Ascending aorta (tissue), 2 donors: ENCODE measurements around the gene HVCN1. TPM values are rescaled to one million over a fixed set of nuclear protein-coding genes. Genes with fewer than 3 reads are reported as not detected.

Experiments
- DNase-seq, 2 donors: peaks; one replicate each; pipeline ENCODE4 v3.0.0-alpha.2; 2019; ENCODE audit warnings: low spot score in 2 of 2
- H3K27ac ChIP-seq, 2 donors: fragments of 200-600 bp; sonication (generic); one replicate each; pipeline ENCODE4 v1.5.1; 2016 to 2017; ENCODE audit warnings: mild to moderate bottlenecking in 1 of 2
- H3K27me3 ChIP-seq: fragments of 200-600 bp; sonication (generic); one replicate; pipeline ENCODE4 v1.5.1; 2017
- H3K36me3 ChIP-seq, 2 donors: fragments of 200-600 bp; sonication (generic); one replicate each; pipeline ENCODE4 v1.5.1; 2016
- H3K4me1 ChIP-seq, 2 donors: fragments of 200-600 bp; sonication (generic); one replicate each; pipeline ENCODE4 v1.5.1; 2016 to 2017; ENCODE audit warnings: mild to moderate bottlenecking in 1 of 2
- H3K4me3 ChIP-seq, 2 donors: fragments of 200-600 bp; sonication (generic); one replicate each; pipeline ENCODE4 v1.5.1; 2016 to 2017; ENCODE audit warnings: mild to moderate bottlenecking in 1 of 2
- H3K9me3 ChIP-seq, 2 donors: fragments of 200-600 bp; sonication (generic); one replicate each; pipeline ENCODE4 v1.5.1; 2016
- intact Hi-C: fragments of 100-400 bp; cut with DNase I; formaldehyde crosslinking; loops from one replicate; pipeline ENCODE4 v1.15.1; 2023
- total RNA-seq: library from RNA; depleted of rRNA; stranded (reverse); fragments of >200 nt; gene quantifications from one replicate; pipeline ENCODE4 v1.1.0, GENCODE V29; 2016
- TF ChIP-seq, protein P1 (sequence below), 3 experiments: fragments of 200-600 bp in 2 of 3; fragments of 450-650 bp in 1 of 3; sonication (generic) in 2 of 3; IDR thresholded peaks; one replicate each; pipeline ENCODE4 v1.5.1; 2016 to 2019; ENCODE audit warnings: antibody characterized with exemption in 3 of 3, mild to moderate bottlenecking in 1 of 3, moderate library complexity in 1 of 3

Gene HVCN1
- total RNA-seq, 1 donor from 2014 or later = 1.3 TPM

DNA sequence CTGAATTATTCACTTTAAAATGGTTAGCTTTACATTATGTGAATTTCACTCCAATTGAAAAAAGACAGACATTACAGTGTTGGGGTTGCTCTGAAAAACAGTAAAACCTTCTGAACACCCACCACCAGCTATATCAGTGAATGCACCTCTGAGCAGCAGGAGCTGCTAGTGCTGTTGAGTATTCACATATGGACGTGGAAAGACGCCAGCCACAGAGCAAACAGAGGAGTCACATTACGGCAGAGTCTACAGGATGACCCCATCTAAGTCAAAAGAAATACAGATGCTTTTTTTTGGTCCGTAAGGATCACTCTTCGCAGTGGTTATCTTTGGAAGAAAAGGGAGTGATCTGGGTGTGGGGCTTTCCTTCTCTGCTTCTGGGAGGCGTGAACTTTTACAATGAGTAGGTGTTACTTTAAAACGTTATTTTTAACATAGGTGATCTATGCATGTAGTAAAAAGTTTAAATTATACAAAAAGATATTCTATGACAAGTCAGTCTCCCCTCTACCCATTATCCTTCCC is 4.5 kb downstream of the HVCN1 start:
- peaks cover 0 to 6% of the 10 kb centered on the region in 2 donors for H3K4me1 ChIP-seq
- H3K27ac ChIP-seq = no peak overlapping the region
- intact Hi-C loops = loop anchor here (10.0 kb wide), 1 partner anchor 200 kb away; no protein-coding TSS in a partner anchor
- no peaks in the 10 kb centered on the region for H3K36me3 ChIP-seq
- no peak for DNase-seq
- TF ChIP-seq, protein P1, sequence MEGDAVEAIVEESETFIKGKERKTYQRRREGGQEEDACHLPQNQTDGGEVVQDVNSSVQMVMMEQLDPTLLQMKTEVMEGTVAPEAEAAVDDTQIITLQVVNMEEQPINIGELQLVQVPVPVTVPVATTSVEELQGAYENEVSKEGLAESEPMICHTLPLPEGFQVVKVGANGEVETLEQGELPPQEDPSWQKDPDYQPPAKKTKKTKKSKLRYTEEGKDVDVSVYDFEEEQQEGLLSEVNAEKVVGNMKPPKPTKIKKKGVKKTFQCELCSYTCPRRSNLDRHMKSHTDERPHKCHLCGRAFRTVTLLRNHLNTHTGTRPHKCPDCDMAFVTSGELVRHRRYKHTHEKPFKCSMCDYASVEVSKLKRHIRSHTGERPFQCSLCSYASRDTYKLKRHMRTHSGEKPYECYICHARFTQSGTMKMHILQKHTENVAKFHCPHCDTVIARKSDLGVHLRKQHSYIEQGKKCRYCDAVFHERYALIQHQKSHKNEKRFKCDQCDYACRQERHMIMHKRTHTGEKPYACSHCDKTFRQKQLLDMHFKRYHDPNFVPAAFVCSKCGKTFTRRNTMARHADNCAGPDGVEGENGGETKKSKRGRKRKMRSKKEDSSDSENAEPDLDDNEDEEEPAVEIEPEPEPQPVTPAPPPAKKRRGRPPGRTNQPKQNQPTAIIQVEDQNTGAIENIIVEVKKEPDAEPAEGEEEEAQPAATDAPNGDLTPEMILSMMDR (IDR thresholded peaks at IDR 0.05) = no peak
- H3K9me3 ChIP-seq = no peaks in the 10 kb centered on the region
- no peaks in the 10 kb centered on the region for H3K27me3 ChIP-seq
- no peak overlapping the region for H3K4me3 ChIP-seq

DNA sequence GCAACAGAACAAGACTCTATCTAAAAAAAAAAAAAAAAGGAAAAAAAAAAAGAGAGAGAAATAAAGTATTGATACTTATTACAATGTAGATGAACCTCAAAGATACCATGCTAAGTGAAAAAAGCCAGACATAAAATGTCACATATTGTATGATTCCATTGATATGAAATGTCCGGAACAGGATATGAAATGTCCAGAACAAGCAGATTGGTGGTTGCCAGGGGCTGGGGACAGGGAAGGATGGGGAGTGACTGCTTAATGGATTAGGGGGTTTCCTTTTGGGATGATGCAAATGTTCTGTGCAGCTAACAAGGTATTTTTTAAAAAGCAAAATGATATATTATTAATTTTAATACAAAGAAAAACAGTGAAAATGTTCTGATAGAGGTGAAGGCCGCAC is 5.0 kb downstream of the HVCN1 start:
- no peak for DNase-seq
- intact Hi-C loops = loop anchor here (10.0 kb wide), 1 partner anchor 201 kb away; no protein-coding TSS in a partner anchor

DNA sequence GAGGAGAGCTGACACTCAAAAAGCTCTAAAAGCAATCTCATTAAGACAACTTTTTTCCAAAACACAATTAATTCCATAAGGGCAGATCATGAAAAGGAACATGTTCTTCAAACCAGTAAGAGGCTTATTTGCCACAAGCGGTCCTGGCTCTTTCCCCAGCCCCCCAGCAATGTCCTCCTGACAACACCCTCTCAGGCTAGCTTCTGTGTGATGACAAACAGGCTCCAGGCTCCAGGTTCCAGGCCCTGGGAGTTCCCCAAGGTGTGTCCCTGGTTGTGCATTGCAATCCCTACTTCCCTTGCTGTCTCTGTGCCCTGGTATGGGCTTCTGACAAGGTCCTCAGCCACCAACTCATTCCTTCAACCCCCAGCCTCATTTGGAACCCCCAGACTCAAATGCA is 8.9 kb downstream of the HVCN1 start:
- no peaks in the 10 kb centered on the region for H3K36me3 ChIP-seq
- TF ChIP-seq, protein P1 (IDR thresholded peaks at IDR 0.05) = no peak
- peaks cover 0 to 4% of the 10 kb centered on the region in 2 donors for H3K9me3 ChIP-seq
- intact Hi-C loops = loop anchor here (10.0 kb wide), 1 partner anchor 205 kb away; no protein-coding TSS in a partner anchor
- no peak overlapping the region for H3K27ac ChIP-seq
- H3K4me3 ChIP-seq = no peak overlapping the region
- DNase-seq = no peak
- H3K4me1 ChIP-seq = no peaks in the 10 kb centered on the region
- no peaks in the 10 kb centered on the region for H3K27me3 ChIP-seq

More for the DNA sequence above, 5.0 kb downstream of the HVCN1 start:
- TF ChIP-seq, protein P1 (IDR thresholded peaks at IDR 0.05) = no peak
- peaks cover 0 to 4% of the 10 kb centered on the region in 2 donors for H3K4me1 ChIP-seq
- no peak overlapping the region for H3K4me3 ChIP-seq
- H3K27me3 ChIP-seq = no peaks in the 10 kb centered on the region
- no peaks in the 10 kb centered on the region for H3K36me3 ChIP-seq
- H3K9me3 ChIP-seq = no peaks in the 10 kb centered on the region
- no peak overlapping the region for H3K27ac ChIP-seq

DNA sequence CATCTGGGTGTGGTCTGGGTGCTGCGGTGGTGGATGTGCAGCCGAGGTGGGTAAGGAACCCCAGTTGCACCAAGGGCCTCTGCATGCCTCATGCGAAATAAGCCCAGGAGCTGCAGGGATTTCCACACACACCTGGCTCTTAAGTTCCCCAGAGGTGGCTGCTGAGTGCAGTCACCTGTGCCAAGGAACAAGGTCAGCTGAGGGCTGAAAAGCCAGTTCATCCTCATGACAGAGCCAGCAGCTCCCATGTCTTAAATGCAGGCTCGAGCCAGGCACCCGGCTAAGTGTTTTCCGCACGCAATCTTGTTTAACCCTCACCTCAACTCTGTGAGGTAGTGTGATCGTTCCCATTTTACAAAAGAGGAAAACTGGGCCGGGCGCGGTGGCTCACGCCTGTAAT is 9.7 kb downstream of the HVCN1 start:
- H3K36me3 ChIP-seq = no peaks in the 10 kb centered on the region
- no peaks in the 10 kb centered on the region for H3K27me3 ChIP-seq
- H3K9me3 ChIP-seq = peaks cover 0 to 6% of the 10 kb centered on the region in 2 donors
- DNase-seq = no peak
- H3K4me3 ChIP-seq = no peak overlapping the region
- TF ChIP-seq, protein P1 (IDR thresholded peaks at IDR 0.05) = no peak
- intact Hi-C loops = no loop called here
- H3K4me1 ChIP-seq = no peaks in the 10 kb centered on the region
- H3K27ac ChIP-seq = no peak overlapping the region

DNA sequence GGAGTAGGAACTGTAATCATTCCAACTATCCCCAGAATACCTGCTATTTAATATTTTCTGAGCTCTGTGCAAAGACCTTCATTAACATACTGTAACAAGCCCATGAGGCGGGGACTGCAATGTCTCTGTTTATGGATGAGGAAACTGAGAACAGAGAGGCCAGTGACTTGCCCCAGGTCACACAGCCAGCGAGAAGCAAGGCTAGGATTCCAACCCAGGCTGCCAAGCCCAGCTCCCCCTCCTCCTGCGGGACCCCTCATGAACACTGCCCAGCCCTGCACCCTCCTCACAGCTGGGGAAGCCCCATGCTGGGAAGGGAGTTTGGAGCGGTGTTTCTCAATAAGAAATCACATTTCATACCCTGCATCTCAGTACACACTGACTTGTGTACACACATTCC is 10.9 kb downstream of the HVCN1 start:
- Histone ChIP-seq H3K4me1 (no peaks in the 10 kb centered on the region), H3K36me3 (no peaks in the 10 kb centered on the region), H3K9me3 (peaks cover 0 to 6% of the 10 kb centered on the region in 2 donors), H3K4me3 (no peak overlapping the region), H3K27me3 (no peaks in the 10 kb centered on the region), H3K27ac (no peak overlapping the region)
- intact Hi-C loops = no loop called here
- DNase-seq = no peak
- TF ChIP-seq, protein P1 (IDR thresholded peaks at IDR 0.05) = no peak
